HG02763 (cell line): ENCODE data around the gene OVOL2.
"Not testable (repeated sequence)": the region's sequence is repeated elsewhere in the genome, so short reads cannot be mapped to it uniquely, and the experiment has no call there.

Experiments used
- ATAC-seq: cut with Tn5 transposase; IDR thresholded peaks from one replicate; pipeline ENCODE4 v1.9.1; 2021; ENCODE audit warnings: mild to moderate bottlenecking, moderate library complexity; ENCODE audit not compliant: unreplicated experiment

OVOL2 gene

GRCh38 chr20:18058661-18059467 lies 1.1 kb upstream of the OVOL2 start:
- no peak for ATAC-seq

GRCh38 chr20:18057994-18058349 lies 256 bp upstream of the OVOL2 start:
- no peak for ATAC-seq

- ATAC-seq, result no peak
Measured at GRCh38 chr20:18056174-18057100, 1.3 kb downstream of the OVOL2 start.

GRCh38 chr20:18055261-18055660 lies 2.5 kb downstream of the OVOL2 start:
- ATAC-seq, result no peak

GRCh38 chr20:18052856-18053255 lies 4.9 kb downstream of the OVOL2 start:
- no peak for ATAC-seq

- no peak for ATAC-seq
Measured at GRCh38 chr20:18050628-18051027, 7.1 kb downstream of the OVOL2 start.

GRCh38 chr20:18048176-18048575 lies 9.5 kb downstream of the OVOL2 start:
- ATAC-seq, result no peak

- ATAC-seq, result no peak
Measured at GRCh38 chr20:18046535-18046934, 11.2 kb downstream of the OVOL2 start.

GRCh38 chr20:18042229-18042628 lies 15.5 kb downstream of the OVOL2 start:
- ATAC-seq, result no peak

- ATAC-seq, result no peak
Measured at GRCh38 chr20:18041462-18041861, 16.3 kb downstream of the OVOL2 start.

- ATAC-seq, result no peak
Measured at GRCh38 chr20:18039063-18039462, 18.7 kb downstream of the OVOL2 start.

- no peak for ATAC-seq
Measured at GRCh38 chr20:18034039-18034438, 23.7 kb downstream of the OVOL2 start.

- ATAC-seq, result no peak
Measured at GRCh38 chr20:18032977-18033892, 24.5 kb downstream of the OVOL2 start.

GRCh38 chr20:18031888-18032509 lies 25.7 kb downstream of the OVOL2 start:
- no peak for ATAC-seq

GRCh38 chr20:18031050-18031449 lies 26.7 kb downstream of the OVOL2 start:
- ATAC-seq, result no peak

GRCh38 chr20:18030020-18030419 lies 27.7 kb downstream of the OVOL2 start:
- ATAC-seq, result no peak

- not testable (repeated sequence) for ATAC-seq
Measured at GRCh38 chr20:18027011-18027410, 30.7 kb downstream of the OVOL2 start.

- no peak for ATAC-seq
Measured at GRCh38 chr20:18024606-18025127, 33.0 kb downstream of the OVOL2 start.

GRCh38 chr20:18020931-18021330 lies 36.8 kb downstream of the OVOL2 start:
- ATAC-seq, result no peak

- ATAC-seq, result no peak
Measured at GRCh38 chr20:18019068-18019467, 38.6 kb downstream of the OVOL2 start.
